Measurements from ENCODE around the gene DCPS.

The DCPS gene

GRCh38 chr11:126310992-126311310, 7.1 kb downstream of the DCPS start:
- Histone ChIP-seq H3K4me2 (ENCODE audit: low read length) (no peak overlapping the region), H3K27ac (ENCODE audit: low read depth, low read length, poor library complexity, severe bottlenecking) (no peak overlapping the region), H2AFZ (ENCODE audit: low read length) (no peak overlapping the region), H3K9me2 (ENCODE audit: low read depth, low read length) (no peaks in the 10 kb centered on the region), H3K4me1 (ENCODE audit: insufficient read depth, low read length, severe bottlenecking) (peaks cover 7% of the 10 kb centered on the region), H3F3A (ENCODE audit: insufficient read depth, low read length) (no peaks in the 10 kb centered on the region), H3K9ac (ENCODE audit: low read length) (no peak overlapping the region), H3K4me3 (ENCODE audit: low read depth, low read length, poor library complexity, severe bottlenecking) (no peak overlapping the region), H3K9me3 (ENCODE audit: low read length) (no peaks in the 10 kb centered on the region), H3K79me2 (ENCODE audit: insufficient read depth, low read length) (no peaks in the 10 kb centered on the region), H3K27me3 (ENCODE audit: insufficient read depth, low read length) (no peaks in the 10 kb centered on the region), H3K36me3 (ENCODE audit: insufficient read depth, low read length) (peaks cover 70% of the 10 kb centered on the region), H4K20me1 (ENCODE audit: insufficient read depth, low read length) (no peaks in the 10 kb centered on the region)
- TF ChIP-seq, protein P1, sequence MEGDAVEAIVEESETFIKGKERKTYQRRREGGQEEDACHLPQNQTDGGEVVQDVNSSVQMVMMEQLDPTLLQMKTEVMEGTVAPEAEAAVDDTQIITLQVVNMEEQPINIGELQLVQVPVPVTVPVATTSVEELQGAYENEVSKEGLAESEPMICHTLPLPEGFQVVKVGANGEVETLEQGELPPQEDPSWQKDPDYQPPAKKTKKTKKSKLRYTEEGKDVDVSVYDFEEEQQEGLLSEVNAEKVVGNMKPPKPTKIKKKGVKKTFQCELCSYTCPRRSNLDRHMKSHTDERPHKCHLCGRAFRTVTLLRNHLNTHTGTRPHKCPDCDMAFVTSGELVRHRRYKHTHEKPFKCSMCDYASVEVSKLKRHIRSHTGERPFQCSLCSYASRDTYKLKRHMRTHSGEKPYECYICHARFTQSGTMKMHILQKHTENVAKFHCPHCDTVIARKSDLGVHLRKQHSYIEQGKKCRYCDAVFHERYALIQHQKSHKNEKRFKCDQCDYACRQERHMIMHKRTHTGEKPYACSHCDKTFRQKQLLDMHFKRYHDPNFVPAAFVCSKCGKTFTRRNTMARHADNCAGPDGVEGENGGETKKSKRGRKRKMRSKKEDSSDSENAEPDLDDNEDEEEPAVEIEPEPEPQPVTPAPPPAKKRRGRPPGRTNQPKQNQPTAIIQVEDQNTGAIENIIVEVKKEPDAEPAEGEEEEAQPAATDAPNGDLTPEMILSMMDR (IDR thresholded peaks at IDR 0.05; ENCODE audit: low read length), result no peak
- TF ChIP-seq EZH2 (IDR thresholded peaks at IDR 0.05; ENCODE audit: borderline replicate concordance, low read length), result no peak

GRCh38 chr11:126311401-126312291, 7.8 kb downstream of the DCPS start:
- H3K4me2 ChIP-seq (ENCODE audit: low read length), result no peak overlapping the region
- no peaks in the 10 kb centered on the region for H3K79me2 ChIP-seq (ENCODE audit: insufficient read depth, low read length)
- H4K20me1 ChIP-seq (ENCODE audit: insufficient read depth, low read length), result no peaks in the 10 kb centered on the region
- H3K36me3 ChIP-seq (ENCODE audit: insufficient read depth, low read length), result peaks cover 72% of the 10 kb centered on the region
- no peak overlapping the region for H3K27ac ChIP-seq (ENCODE audit: low read depth, low read length, poor library complexity, severe bottlenecking)
- no peak overlapping the region for H2AFZ ChIP-seq (ENCODE audit: low read length)
- TF ChIP-seq, protein P1 (IDR thresholded peaks at IDR 0.05; ENCODE audit: low read length), result no peak
- no peak for TF ChIP-seq EZH2 (IDR thresholded peaks at IDR 0.05; ENCODE audit: borderline replicate concordance, low read length)
- no peaks in the 10 kb centered on the region for H3K9me3 ChIP-seq (ENCODE audit: low read length)
- no peaks in the 10 kb centered on the region for H3K9me2 ChIP-seq (ENCODE audit: low read depth, low read length)
- peaks cover under 1% of the 10 kb centered on the region for H3K4me1 ChIP-seq (ENCODE audit: insufficient read depth, low read length, severe bottlenecking)
- H3K27me3 ChIP-seq (ENCODE audit: insufficient read depth, low read length), result no peaks in the 10 kb centered on the region
- H3K4me3 ChIP-seq (ENCODE audit: low read depth, low read length, poor library complexity, severe bottlenecking), result no peak overlapping the region
- H3K9ac ChIP-seq (ENCODE audit: low read length), result no peak overlapping the region
- H3F3A ChIP-seq (ENCODE audit: insufficient read depth, low read length), result no peaks in the 10 kb centered on the region

DNA sequence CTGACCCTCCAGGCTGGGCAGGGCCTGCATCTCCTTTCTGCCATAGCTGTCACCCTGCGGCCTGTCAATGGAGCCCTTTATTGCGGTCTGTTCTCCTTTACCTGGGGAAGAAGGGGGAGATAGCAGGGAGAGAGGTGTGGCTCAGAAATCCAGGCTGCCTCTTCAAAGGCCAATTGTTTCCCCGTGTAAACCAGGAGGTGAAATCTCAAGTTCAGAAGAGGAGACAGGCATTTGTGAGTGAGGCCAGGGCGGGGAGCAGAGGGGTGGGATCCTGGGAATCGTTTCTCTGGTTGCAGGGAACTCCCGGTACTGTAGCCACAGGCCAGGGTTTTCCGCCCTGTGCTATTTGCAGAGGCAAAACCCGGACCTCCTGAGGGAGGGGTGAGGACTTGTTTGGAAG, 9.1 kb downstream of the DCPS start:
- no peak overlapping the region for H2AFZ ChIP-seq (ENCODE audit: low read length)
- no peaks in the 10 kb centered on the region for H3F3A ChIP-seq (ENCODE audit: insufficient read depth, low read length)
- H3K27ac ChIP-seq (ENCODE audit: low read depth, low read length, poor library complexity, severe bottlenecking), result no peak overlapping the region
- no peaks in the 10 kb centered on the region for H3K9me2 ChIP-seq (ENCODE audit: low read depth, low read length)
- H3K4me1 ChIP-seq (ENCODE audit: insufficient read depth, low read length, severe bottlenecking), result peaks cover under 1% of the 10 kb centered on the region
- no peak for TF ChIP-seq EZH2 (IDR thresholded peaks at IDR 0.05; ENCODE audit: borderline replicate concordance, low read length)
- TF ChIP-seq, protein P1 (IDR thresholded peaks at IDR 0.05; ENCODE audit: low read length), result no peak
- H3K4me2 ChIP-seq (ENCODE audit: low read length), result no peak overlapping the region
- no peaks in the 10 kb centered on the region for H3K9me3 ChIP-seq (ENCODE audit: low read length)
- no peaks in the 10 kb centered on the region for H4K20me1 ChIP-seq (ENCODE audit: insufficient read depth, low read length)
- H3K9ac ChIP-seq (ENCODE audit: low read length), result no peak overlapping the region
- peaks cover 67% of the 10 kb centered on the region for H3K36me3 ChIP-seq (ENCODE audit: insufficient read depth, low read length)
- H3K79me2 ChIP-seq (ENCODE audit: insufficient read depth, low read length), result no peaks in the 10 kb centered on the region
- H3K27me3 ChIP-seq (ENCODE audit: insufficient read depth, low read length), result no peaks in the 10 kb centered on the region
- H3K4me3 ChIP-seq (ENCODE audit: low read depth, low read length, poor library complexity, severe bottlenecking), result no peak overlapping the region

Measured in OCI-LY1 (cell line).